Trophoblast cell (in vitro differentiated cells and primary cell): ENCODE results near the gene PGRMC2.
A peak's percentile ranks its signal among the peaks of the same experiment; 100 is the strongest.

Experiments
- DNase-seq, 2 donors: peaks; one replicate each; pipeline ENCODE4 v3.0.0-alpha.2; 2016
- H2AFZ ChIP-seq: 2 replicates; pipeline ENCODE4 v1.6.1; 2013; ENCODE audit warnings: low read length, moderate library complexity, mild to moderate bottlenecking; ENCODE audit not compliant: insufficient read depth, poor library complexity
- H2AK5ac ChIP-seq: 2 replicates; pipeline ENCODE4 v1.6.1; 2013; ENCODE audit warnings: mild to moderate bottlenecking, low read length
- H2BK120ac ChIP-seq: 2 replicates; pipeline ENCODE4 v1.6.1; 2013; ENCODE audit warnings: low read length, mild to moderate bottlenecking, moderate library complexity; ENCODE audit not compliant: insufficient read depth, poor library complexity
- H2BK12ac ChIP-seq: 2 replicates; pipeline ENCODE4 v1.6.1; 2013; ENCODE audit warnings: mild to moderate bottlenecking, low read length, moderate library complexity
- H2BK5ac ChIP-seq: 2 replicates; pipeline ENCODE4 v1.6.1; 2013; ENCODE audit warnings: low read length, low read depth, moderate library complexity, mild to moderate bottlenecking; ENCODE audit not compliant: poor library complexity
- H3K14ac ChIP-seq: 2 replicates; pipeline ENCODE4 v1.6.1; 2013; ENCODE audit warnings: mild to moderate bottlenecking, low read length
- H3K18ac ChIP-seq: 2 replicates; pipeline ENCODE4 v1.6.1; 2013; ENCODE audit warnings: mild to moderate bottlenecking, low read length
- H3K23ac ChIP-seq: 2 replicates; pipeline ENCODE4 v1.6.1; 2013; ENCODE audit warnings: low read length
- H3K27ac ChIP-seq: 2 replicates; pipeline ENCODE4 v1.5.1; 2013; ENCODE audit warnings: low read depth, mild to moderate bottlenecking, inconsistent platforms, low read length, moderate library complexity
- H3K27me3 ChIP-seq: 2 replicates; pipeline ENCODE4 v1.6.1; 2013; ENCODE audit warnings: inconsistent platforms, mild to moderate bottlenecking, low read length, moderate library complexity; ENCODE audit not compliant: insufficient read depth
- H3K36me3 ChIP-seq, 2 experiments: 1 replicate in 1 of 2; 2 replicates in 1 of 2; pipeline ENCODE4 v1.6.1; 2013; ENCODE audit warnings: low read length in 2 of 2, mild to moderate bottlenecking in 2 of 2, moderate library complexity in 1 of 2; ENCODE audit not compliant: insufficient read depth in 2 of 2, control insufficient read depth in 1 of 2
- H3K4ac ChIP-seq: 2 replicates; pipeline ENCODE4 v1.6.1; 2013; ENCODE audit warnings: low read depth, mild to moderate bottlenecking, low read length, moderate library complexity
- H3K4me1 ChIP-seq, 2 experiments: 1 replicate in 1 of 2; 2 replicates in 1 of 2; pipeline ENCODE4 v1.6.1; 2013; ENCODE audit warnings: low read length in 2 of 2, mild to moderate bottlenecking in 2 of 2, moderate library complexity in 1 of 2; ENCODE audit not compliant: insufficient read depth in 2 of 2, control insufficient read depth in 1 of 2
- H3K4me2 ChIP-seq: 2 replicates; pipeline ENCODE4 v1.6.1; 2013; ENCODE audit warnings: inconsistent platforms, mild to moderate bottlenecking, low read length, moderate library complexity
- H3K4me3 ChIP-seq: 2 replicates; pipeline ENCODE4 v1.5.1; 2013; ENCODE audit warnings: mild to moderate bottlenecking, low read depth, low read length, inconsistent platforms
- H3K79me1 ChIP-seq: one replicate; pipeline ENCODE4 v1.6.1; 2013; ENCODE audit warnings: low read length
- H3K79me2 ChIP-seq: 2 replicates; pipeline ENCODE4 v1.6.1; 2013; ENCODE audit warnings: low read length, mild to moderate bottlenecking; ENCODE audit not compliant: control insufficient read depth, insufficient read depth, poor library complexity
- H3K9ac ChIP-seq: 2 replicates; pipeline ENCODE4 v1.6.1; 2013; ENCODE audit warnings: mild to moderate bottlenecking, low read length
- H3K9me3 ChIP-seq: 2 replicates; pipeline ENCODE4 v1.6.1; 2013; ENCODE audit warnings: low read depth, mild to moderate bottlenecking, control low read depth, inconsistent platforms, low read length; ENCODE audit not compliant: insufficient read depth
- H4K12ac ChIP-seq: 2 replicates; pipeline ENCODE4 v1.6.1; 2013; ENCODE audit warnings: low read depth, mild to moderate bottlenecking, low read length, moderate library complexity
- H4K8ac ChIP-seq: 2 replicates; pipeline ENCODE4 v1.6.1; 2013; ENCODE audit warnings: low read depth, mild to moderate bottlenecking, low read length, moderate library complexity
- H4K91ac ChIP-seq: one replicate; pipeline ENCODE4 v1.6.1; 2013; ENCODE audit warnings: low read depth, mild to moderate bottlenecking, low read length, moderate library complexity
- WGBS: extraction: QIAGEN DNeasy Blood & Tissue Kit; methylation state at CpG from one replicate; pipeline ENCODE4 v1.1.7; 2013; ENCODE audit warnings: missing lambda C conversion rate; ENCODE audit not compliant: insufficient read length, insufficient coverage; ENCODE audit errors: extremely low coverage; 5-methylcytosine and 5-hydroxymethylcytosine counted together

PGRMC2 gene

DNA sequence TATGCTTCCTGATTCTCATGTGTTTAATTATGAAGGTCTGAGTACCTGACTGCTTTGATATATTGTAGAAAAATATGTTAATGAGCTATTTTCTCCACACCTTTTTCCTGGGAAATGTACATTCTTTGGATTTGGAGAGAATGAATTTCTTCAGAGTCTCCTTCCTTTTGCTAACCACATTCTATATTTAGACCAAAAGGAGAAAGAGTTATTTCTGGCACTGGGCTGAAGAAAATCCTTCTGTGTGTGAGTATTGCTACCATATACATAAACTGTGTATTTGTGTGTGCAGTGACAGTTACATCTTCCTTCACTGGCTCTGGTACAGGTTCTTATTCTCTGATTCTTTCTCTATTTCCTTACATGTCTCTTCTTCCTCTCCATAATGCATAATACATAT lies 44.5 kb upstream of the PGRMC2 start:
- Histone ChIP-seq H2BK120ac (no peak overlapping the region), H3K9me3 (no peaks in the 10 kb centered on the region), H3K79me1 (peaks cover 4% of the 10 kb centered on the region), H2BK5ac (no peak overlapping the region), H4K12ac (no peak overlapping the region), H2BK12ac (no peak overlapping the region), H4K91ac (no peak overlapping the region), H3K14ac (no peak overlapping the region), H3K4me2 (no peak overlapping the region), H3K18ac (no peak overlapping the region), H2AK5ac (no peak overlapping the region), H3K27me3 (no peaks in the 10 kb centered on the region), H3K4me3 (no peak overlapping the region), H3K9ac (no peak overlapping the region), H2AFZ (no peak overlapping the region), H3K4me1 (peaks cover 3% of the 10 kb centered on the region in 2 experiments), H3K27ac (no peak overlapping the region), H3K79me2 (no peaks in the 10 kb centered on the region), H4K8ac (no peak overlapping the region), H3K4ac (no peak overlapping the region), H3K36me3 (no peaks in the 10 kb centered on the region), H3K23ac (no peak overlapping the region)
- DNase-seq = no peak

DNA sequence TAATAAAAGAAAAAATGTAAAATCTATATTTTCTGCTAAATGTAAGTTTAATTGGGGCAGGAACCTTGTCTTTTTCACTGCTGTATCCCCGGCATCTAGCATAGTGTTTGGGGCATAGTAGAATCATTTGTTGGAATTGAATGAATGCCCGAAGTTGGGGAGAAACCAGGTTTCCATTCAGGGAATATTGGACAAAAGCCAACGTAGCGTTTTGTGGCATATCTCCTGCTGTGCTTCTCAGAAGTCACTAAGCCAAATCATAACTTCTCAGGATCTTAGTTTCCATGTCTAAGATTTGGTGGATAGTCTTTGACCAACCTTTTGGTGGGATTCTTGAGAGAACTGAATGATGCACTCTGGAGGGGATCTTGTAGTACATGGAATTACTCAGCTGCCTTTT lies 42.0 kb upstream of the PGRMC2 start:
- Histone ChIP-seq H3K79me2 (no peaks in the 10 kb centered on the region), H2BK5ac (no peak overlapping the region), H3K79me1 (peaks cover 11% of the 10 kb centered on the region), H3K9me3 (no peaks in the 10 kb centered on the region), H3K27me3 (no peaks in the 10 kb centered on the region), H2BK120ac (no peak overlapping the region), H3K23ac (no peak overlapping the region), H4K8ac (no peak overlapping the region), H3K4ac (no peak overlapping the region), H3K14ac (no peak overlapping the region), H2AK5ac (no peak overlapping the region), H4K12ac (no peak overlapping the region), H3K9ac (no peak overlapping the region), H3K18ac (no peak overlapping the region), H2BK12ac (peak overlapping the region; percentile 30), H2AFZ (no peak overlapping the region), H3K4me3 (no peak overlapping the region), H4K91ac (no peak overlapping the region), H3K36me3 (no peaks in the 10 kb centered on the region), H3K4me1 (peaks cover 6 to 7% of the 10 kb centered on the region in 2 experiments), H3K27ac (no peak overlapping the region), H3K4me2 (no peak overlapping the region)
- WGBS = no CpG with 5 or more reads among the region's 4 CpGs
- no peak for DNase-seq

DNA sequence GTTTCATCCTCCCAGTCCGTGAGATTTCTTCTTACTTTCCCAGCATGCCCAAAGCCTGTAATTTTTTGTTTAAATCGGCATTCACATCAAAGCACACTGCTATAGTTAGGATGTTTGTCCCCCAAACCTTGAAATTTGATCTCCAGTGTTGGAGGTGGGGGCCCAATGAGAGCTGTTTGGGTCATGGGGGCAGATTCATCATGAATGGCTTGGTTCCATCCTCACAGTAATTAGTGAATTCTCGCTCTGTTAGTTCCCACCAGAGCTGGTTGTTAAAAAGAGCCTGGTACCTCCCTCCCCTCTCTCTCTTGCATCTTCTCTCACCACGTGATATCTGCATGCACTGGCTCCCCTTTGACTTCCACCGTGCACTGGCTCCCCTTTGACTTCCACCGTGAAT lies 40.5 kb upstream of the PGRMC2 start:
- WGBS = no CpG with 5 or more reads among the region's 6 CpGs
- no peak overlapping the region for H3K4me2 ChIP-seq
- H3K9me3 ChIP-seq = no peaks in the 10 kb centered on the region
- H2AFZ ChIP-seq = no peak overlapping the region
- H3K14ac ChIP-seq = peak overlapping the region; percentile 37
- peak overlapping the region; percentile 35 for H4K91ac ChIP-seq
- no peak overlapping the region for H4K8ac ChIP-seq
- peaks cover 20% of the 10 kb centered on the region for H3K79me1 ChIP-seq
- no peak overlapping the region for H3K18ac ChIP-seq
- DNase-seq = no peak
- no peaks in the 10 kb centered on the region for H3K36me3 ChIP-seq
- H4K12ac ChIP-seq = no peak overlapping the region
- peak overlapping the region; percentile 48 for H2BK5ac ChIP-seq
- no peak overlapping the region for H3K23ac ChIP-seq
- no peak overlapping the region for H3K9ac ChIP-seq
- no peak overlapping the region for H3K4me3 ChIP-seq
- peaks cover 11% of the 10 kb centered on the region in 2 experiments for H3K4me1 ChIP-seq
- H3K27ac ChIP-seq = no peak overlapping the region
- H3K4ac ChIP-seq = no peak overlapping the region
- H2BK12ac ChIP-seq = no peak overlapping the region
- no peaks in the 10 kb centered on the region for H3K27me3 ChIP-seq
- H3K79me2 ChIP-seq = no peaks in the 10 kb centered on the region
- H2BK120ac ChIP-seq = no peak overlapping the region
- no peak overlapping the region for H2AK5ac ChIP-seq

DNA sequence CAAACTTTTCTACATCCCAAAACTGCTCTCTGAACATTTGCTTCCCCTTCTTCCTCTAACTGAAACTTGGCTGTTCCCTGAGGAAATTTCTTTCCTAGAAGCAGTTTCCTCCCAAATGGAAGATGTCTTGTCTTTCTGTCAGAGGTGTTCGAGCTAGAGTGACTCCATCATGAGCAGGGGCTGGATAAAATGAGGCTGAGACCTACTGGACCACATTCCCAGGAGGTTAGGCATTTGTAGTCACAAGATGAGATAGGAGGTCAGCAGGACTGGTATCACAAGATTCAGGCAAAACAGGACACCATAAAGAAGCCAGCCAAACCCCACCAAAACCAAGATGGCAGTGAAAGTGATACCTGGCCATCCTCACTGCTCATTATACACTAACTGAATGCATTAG lies 35.8 kb upstream of the PGRMC2 start:
- Histone ChIP-seq H3K27me3 (no peaks in the 10 kb centered on the region), H3K23ac (no peak overlapping the region), H3K4me3 (no peak overlapping the region), H3K36me3 (no peaks in the 10 kb centered on the region), H3K27ac (peak overlapping the region; percentile 100), H3K4me1 (peaks cover 15 to 17% of the 10 kb centered on the region in 2 experiments), H3K79me2 (peaks cover 4% of the 10 kb centered on the region), H3K4ac (no peak overlapping the region), H2AK5ac (peak overlapping the region; percentile 44), H3K4me2 (peak overlapping the region; percentile 3), H2BK12ac (peak overlapping the region; percentile 75), H3K9ac (no peak overlapping the region), H2BK120ac (peak overlapping the region; percentile 85), H4K8ac (peak overlapping the region; percentile 75), H3K18ac (no peak overlapping the region), H3K79me1 (peaks cover 31% of the 10 kb centered on the region), H4K91ac (peak overlapping the region; percentile 75), H3K9me3 (no peaks in the 10 kb centered on the region), H2AFZ (no peak overlapping the region), H4K12ac (no peak overlapping the region), H3K14ac (peak overlapping the region; percentile 4), H2BK5ac (peak overlapping the region; percentile 93)
- no CpG with 5 or more reads among the region's 1 CpG for WGBS
- peak; percentile 86 to 92 for DNase-seq
